MG63 (cell line): ENCODE data around the gene RNF19B. TPM values are rescaled to one million over a fixed set of nuclear protein-coding genes. Genes with fewer than 3 reads are reported as not detected.
"Not testable (repeated sequence)": the region's sequence is repeated elsewhere in the genome, so short reads cannot be mapped to it uniquely, and the experiment has no call there.

Source experiments
- DNase-seq: peaks from one replicate; pipeline ENCODE4 v3.0.0-alpha.2; 2020
- H3K27me3 ChIP-seq: fragments of 250-450 bp; sonication (Bioruptor Pico); 2 replicates; pipeline ENCODE4 v1.5.1; 2020; ENCODE audit warnings: mild to moderate bottlenecking, moderate library complexity
- H3K36me3 ChIP-seq: fragments of 250-450 bp; sonication (Bioruptor Pico); 2 replicates; pipeline ENCODE4 v1.5.1; 2020; ENCODE audit warnings: mild to moderate bottlenecking, moderate library complexity
- H3K4me3 ChIP-seq: fragments of 250-450 bp; sonication (Bioruptor Pico); 2 replicates; pipeline ENCODE4 v1.5.1; 2020; ENCODE audit warnings: mild to moderate bottlenecking, moderate library complexity
- H3K9me3 ChIP-seq: fragments of 250-450 bp; sonication (Bioruptor Pico); 2 replicates; pipeline ENCODE4 v1.5.1; 2020; ENCODE audit warnings: mild to moderate bottlenecking, moderate library complexity
- total RNA-seq: library from RNA; depleted of rRNA; stranded (reverse); fragments of >200 nt; shearing (Covaris generic); gene quantifications from 2 replicates; pipeline ENCODE4 v1.2.3, GENCODE V29; 2014; ENCODE audit warnings: low replicate concordance

Gene RNF19B
- total RNA-seq, 1 experiment from 2014 or later = 6.9 TPM

GRCh38 chr1:32925403-32926162, 39.0 kb downstream of the RNF19B start:
- H3K36me3 ChIP-seq = no peaks in the 10 kb centered on the region
- no peak for DNase-seq

DNA sequence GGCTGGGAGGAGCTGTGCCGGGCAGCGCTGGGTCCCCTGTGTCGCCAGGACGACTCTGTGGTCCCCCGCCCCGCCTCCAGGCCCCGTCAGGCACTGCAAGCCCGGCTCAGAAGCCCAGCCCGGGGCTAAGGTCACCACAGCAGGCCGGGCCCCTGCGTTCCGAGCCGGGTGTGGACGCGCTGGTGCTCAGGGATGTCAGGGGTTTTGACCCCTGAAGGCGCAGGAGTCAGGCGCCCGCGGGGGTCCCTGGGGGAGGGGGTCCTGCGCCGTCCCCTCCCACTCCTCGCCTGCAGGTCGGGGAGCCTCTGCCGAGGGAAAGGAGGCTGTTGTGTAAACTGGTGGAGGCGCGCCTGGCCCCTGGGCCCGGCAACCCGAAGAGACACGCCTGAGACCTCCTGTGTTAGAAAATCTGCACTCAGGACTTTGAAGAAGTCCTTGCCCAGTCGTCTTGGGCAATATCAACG, 39.7 kb downstream of the RNF19B start:
- Histone ChIP-seq H3K9me3 (no peaks in the 10 kb centered on the region), H3K4me3 (no peak overlapping the region), H3K27me3 (no peaks in the 10 kb centered on the region), H3K36me3 (no peaks in the 10 kb centered on the region)
- no peak for DNase-seq

More at GRCh38 chr1:32925403-32926162, 39.0 kb downstream of the RNF19B start:
- no peak overlapping the region for H3K4me3 ChIP-seq
- H3K27me3 ChIP-seq = no peaks in the 10 kb centered on the region
- no peaks in the 10 kb centered on the region for H3K9me3 ChIP-seq

- H3K9me3 ChIP-seq = no peaks in the 10 kb centered on the region
- H3K36me3 ChIP-seq = no peaks in the 10 kb centered on the region
- no peaks in the 10 kb centered on the region for H3K27me3 ChIP-seq
- peak; percentile 68 for DNase-seq
- no peak overlapping the region for H3K4me3 ChIP-seq
These were observed 43.8 kb downstream of the RNF19B start for GRCh38 chr1:32920833-32921232.

- Histone ChIP-seq H3K9me3 (no peaks in the 10 kb centered on the region), H3K36me3 (no peaks in the 10 kb centered on the region), H3K27me3 (no peaks in the 10 kb centered on the region), H3K4me3 (no peak overlapping the region)
- peak; percentile 66 for DNase-seq
These were observed 44.5 kb downstream of the RNF19B start for GRCh38 chr1:32919811-32920733.

GRCh38 chr1:32918179-32918578, 46.4 kb downstream of the RNF19B start:
- Histone ChIP-seq H3K4me3 (no peak overlapping the region), H3K36me3 (no peaks in the 10 kb centered on the region), H3K27me3 (no peaks in the 10 kb centered on the region), H3K9me3 (no peaks in the 10 kb centered on the region)
- no peak for DNase-seq

DNA sequence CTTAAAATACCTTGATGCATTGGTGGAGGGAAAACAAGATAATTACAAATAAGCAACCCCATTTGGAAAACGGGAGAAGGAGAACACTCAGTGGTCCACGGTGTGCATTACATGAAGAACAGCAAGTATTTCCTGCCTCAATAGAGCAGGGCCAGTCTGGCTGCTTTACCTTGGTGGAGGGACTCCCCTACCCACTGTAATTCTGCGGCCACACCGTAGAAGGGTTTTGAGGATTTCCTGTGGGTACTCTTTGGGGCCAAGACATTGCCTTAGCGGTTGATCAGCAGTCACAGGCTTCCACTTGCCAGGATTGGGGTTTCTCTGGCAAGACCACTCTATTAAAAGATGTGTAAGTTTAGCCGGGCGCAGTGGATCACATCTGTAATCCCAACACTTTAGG, 47.1 kb downstream of the RNF19B start:
- Histone ChIP-seq H3K36me3 (no peaks in the 10 kb centered on the region), H3K4me3 (no peak overlapping the region), H3K27me3 (no peaks in the 10 kb centered on the region), H3K9me3 (no peaks in the 10 kb centered on the region)
- no peak for DNase-seq

- no peak for DNase-seq
- Histone ChIP-seq H3K4me3 (no peak overlapping the region), H3K36me3 (no peaks in the 10 kb centered on the region), H3K9me3 (no peaks in the 10 kb centered on the region), H3K27me3 (no peaks in the 10 kb centered on the region)
These were observed 48.6 kb downstream of the RNF19B start for GRCh38 chr1:32915766-32916706.

DNA sequence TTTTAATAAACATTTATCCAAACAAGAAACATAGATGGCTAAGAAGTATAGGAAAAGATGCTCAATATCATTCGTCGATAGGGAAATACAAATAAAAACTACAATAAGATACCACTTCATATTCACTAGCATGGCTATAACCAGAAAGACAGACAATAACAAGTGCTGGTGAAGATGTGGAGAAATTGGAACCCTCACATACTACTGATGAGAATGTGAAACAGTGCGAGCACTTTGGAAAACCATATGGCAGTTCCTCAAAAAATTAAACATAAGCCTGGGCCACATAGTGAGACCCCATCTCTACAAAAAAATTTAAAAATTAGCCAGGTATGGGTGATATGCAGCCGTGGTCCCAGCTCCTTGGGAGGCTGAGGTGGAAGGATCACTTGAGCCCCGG, 54.3 kb downstream of the RNF19B start:
- Histone ChIP-seq H3K36me3 (no peaks in the 10 kb centered on the region), H3K9me3 (no peaks in the 10 kb centered on the region), H3K4me3 (no peak overlapping the region), H3K27me3 (no peaks in the 10 kb centered on the region)
- DNase-seq = no peak

DNA sequence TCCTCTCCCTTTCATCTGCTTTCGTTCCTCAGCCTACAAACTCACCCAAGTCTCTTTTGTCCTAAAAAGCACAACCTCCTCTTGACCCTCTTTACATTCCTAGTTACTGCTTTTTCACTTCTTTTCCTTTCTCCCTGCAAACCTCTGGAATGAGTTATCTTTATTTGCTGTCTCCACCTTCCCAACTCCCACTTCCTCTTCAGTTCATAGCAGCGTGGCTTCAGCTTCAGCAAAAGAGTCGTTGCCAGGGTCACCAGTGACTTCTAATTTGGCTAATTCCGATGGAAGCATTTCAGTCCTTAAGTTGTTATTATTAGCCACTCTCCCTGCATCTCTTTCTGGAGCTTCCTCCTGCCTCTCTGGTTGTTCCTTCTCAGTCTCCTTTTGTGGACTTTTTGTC, 57.2 kb downstream of the RNF19B start:
- Histone ChIP-seq H3K4me3 (no peak overlapping the region), H3K27me3 (no peaks in the 10 kb centered on the region), H3K36me3 (no peaks in the 10 kb centered on the region), H3K9me3 (no peaks in the 10 kb centered on the region)
- DNase-seq = no peak

GRCh38 chr1:32906654-32907053, 58.0 kb downstream of the RNF19B start:
- Histone ChIP-seq H3K36me3 (no peaks in the 10 kb centered on the region), H3K27me3 (no peaks in the 10 kb centered on the region), H3K9me3 (no peaks in the 10 kb centered on the region), H3K4me3 (no peak overlapping the region)
- DNase-seq = no peak

DNA sequence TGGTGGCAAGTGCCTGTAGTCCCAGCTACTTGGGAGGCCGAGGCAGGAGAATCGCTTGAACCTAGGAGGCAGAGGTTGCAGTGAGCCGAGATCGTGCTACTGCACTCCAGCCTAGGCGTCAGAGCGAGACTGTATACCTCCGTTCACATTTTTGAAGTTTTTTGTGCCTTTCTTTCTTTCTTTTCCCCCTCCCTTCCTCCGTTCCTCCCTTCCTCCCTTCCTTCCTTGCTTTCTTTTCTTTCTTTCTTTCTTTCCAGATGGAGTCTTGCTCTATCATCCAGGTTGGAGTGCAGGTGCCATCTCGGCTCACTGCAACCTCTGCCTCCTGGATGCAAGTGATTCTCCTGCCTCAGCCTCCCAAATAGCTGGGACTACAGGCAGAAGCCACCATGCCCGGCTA, 59.0 kb downstream of the RNF19B start:
- not testable (repeated sequence) for H3K36me3 ChIP-seq, H3K4me3 ChIP-seq, H3K27me3 ChIP-seq, DNase-seq, H3K9me3 ChIP-seq

DNA sequence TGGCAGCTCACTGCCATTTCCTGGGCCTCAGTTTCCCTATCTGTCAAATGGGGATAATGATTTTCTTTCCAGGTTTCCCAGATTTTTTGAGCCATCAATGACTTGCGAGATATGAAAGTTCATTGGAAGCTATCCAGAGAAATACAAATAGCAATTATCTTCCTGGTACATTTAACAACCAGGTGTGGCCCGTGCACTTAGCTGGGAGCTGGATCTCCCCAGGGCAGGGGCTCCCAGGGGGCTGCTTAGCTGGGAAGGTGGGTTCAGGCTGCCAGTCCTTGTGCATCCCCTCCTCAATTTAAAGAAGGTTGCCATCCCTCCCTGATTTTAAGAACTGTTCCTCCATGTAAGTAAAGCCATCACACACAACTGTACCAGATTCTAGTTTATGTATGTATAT, 59.8 kb downstream of the RNF19B start:
- H3K36me3 ChIP-seq = no peaks in the 10 kb centered on the region
- no peaks in the 10 kb centered on the region for H3K9me3 ChIP-seq
- no peak overlapping the region for H3K4me3 ChIP-seq
- no peak for DNase-seq
- H3K27me3 ChIP-seq = no peaks in the 10 kb centered on the region

DNA sequence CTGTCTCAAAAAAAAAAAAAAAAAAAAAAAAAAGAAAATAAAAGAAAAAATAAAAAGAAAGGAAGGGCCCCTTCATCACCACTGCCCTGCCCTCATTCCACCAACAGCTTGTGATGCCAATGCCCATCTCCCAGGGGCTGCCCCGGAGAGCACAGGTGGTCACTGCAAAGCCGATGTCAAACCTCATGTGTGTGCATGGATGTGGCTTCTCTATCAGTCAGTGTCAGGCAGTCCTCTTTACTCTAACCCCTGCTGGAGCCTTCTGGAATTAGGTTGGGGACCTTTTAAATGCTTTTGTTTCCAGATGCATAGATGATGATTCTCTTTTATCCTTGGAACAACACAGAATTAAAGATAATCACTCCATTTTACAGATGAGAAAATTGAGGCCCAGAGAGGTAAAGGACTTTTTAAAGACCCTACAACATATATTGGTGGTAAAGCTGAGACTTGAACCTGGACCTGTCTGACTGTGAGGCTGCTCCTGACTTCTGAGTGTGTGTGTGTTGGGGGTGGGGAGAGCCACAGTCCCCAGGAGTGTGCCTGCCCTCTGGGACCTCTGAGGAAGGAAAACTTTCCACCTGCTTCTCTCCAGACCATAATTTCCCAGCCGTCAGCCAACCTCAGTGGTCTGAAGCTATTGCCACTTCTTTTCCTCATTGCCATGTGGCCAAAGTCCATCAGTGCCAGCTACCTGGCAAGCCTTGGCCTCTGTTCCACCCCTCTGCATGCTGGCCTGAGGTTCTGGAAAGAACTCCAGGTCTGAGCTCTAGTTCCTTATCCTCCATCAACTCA, 60.4 kb downstream of the RNF19B start:
- DNase-seq = no peak
- H3K27me3 ChIP-seq = no peaks in the 10 kb centered on the region
- no peak overlapping the region for H3K4me3 ChIP-seq
- H3K9me3 ChIP-seq = no peaks in the 10 kb centered on the region
- no peaks in the 10 kb centered on the region for H3K36me3 ChIP-seq

DNA sequence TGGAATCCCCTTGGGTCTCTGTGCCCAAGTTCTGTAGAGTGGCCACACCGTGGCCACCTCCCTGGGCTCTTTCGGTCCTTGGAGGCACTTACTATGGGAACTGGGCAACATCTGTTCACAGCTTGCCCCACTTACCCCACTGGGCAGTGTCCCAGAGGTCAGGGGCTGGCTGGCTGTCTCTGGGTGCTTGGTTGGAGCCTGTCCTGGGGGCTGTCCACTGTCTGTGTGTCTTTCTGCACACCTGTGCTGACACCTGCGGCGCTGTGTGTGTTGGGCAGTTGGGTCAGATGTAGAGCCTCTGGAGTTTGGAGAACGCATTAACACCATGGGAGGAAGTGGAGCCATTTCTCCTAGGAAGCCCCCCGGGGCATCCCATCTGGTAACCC, 62.1 kb downstream of the RNF19B start:
- no peak overlapping the region for H3K4me3 ChIP-seq
- no peak for DNase-seq
- H3K27me3 ChIP-seq = no peaks in the 10 kb centered on the region
- H3K36me3 ChIP-seq = no peaks in the 10 kb centered on the region
- no peaks in the 10 kb centered on the region for H3K9me3 ChIP-seq

DNA sequence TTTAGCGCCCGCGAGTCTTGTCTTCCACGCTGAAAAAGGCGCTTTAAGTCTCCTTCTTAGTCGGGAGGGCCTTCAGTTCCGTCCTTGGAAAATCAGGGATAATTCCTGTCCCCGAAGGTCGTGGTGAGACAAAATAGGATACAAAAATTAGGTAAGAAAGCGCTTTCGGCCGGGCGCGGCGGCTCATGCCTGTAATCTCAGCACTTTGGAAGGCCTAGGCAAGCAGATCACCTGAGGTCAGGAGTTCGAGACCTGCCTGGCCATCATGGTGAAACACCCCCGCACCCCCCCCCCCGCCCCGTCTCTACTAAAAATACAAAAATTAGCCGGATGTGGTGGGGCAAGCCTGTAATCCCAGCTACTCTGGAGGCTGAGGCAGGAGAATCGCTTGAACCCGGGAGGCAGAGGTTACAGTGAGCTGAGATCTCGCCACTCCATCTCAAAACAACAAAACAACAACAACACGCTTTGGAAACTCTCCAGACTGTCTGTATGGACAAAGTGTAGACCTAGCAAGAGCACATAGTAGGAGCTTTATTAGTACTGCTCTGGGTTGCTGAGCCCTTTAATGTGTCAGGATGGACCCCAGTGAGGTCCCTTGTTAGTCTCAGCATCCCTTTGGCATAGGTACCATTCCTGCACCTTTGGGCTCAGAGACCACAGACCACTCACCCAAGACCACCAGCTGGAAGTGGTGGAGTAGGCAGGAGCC, 62.6 kb downstream of the RNF19B start:
- peak overlapping the region; percentile 47 for H3K4me3 ChIP-seq
- no peaks in the 10 kb centered on the region for H3K9me3 ChIP-seq
- DNase-seq = no peak
- H3K36me3 ChIP-seq = no peaks in the 10 kb centered on the region
- H3K27me3 ChIP-seq = no peaks in the 10 kb centered on the region
